Placental pericyte (primary cell): ENCODE data around the gene AIPL1. TPM values are rescaled to one million over a fixed set of nuclear protein-coding genes. Genes with fewer than 3 reads are reported as not detected.

Experiments used
- total RNA-seq: library from RNA; depleted of rRNA; stranded (reverse); fragments of >200 nt; gene quantifications from 2 replicates; pipeline ENCODE4 v1.2.3, GENCODE V29; 2012

The AIPL1 gene, protein sequence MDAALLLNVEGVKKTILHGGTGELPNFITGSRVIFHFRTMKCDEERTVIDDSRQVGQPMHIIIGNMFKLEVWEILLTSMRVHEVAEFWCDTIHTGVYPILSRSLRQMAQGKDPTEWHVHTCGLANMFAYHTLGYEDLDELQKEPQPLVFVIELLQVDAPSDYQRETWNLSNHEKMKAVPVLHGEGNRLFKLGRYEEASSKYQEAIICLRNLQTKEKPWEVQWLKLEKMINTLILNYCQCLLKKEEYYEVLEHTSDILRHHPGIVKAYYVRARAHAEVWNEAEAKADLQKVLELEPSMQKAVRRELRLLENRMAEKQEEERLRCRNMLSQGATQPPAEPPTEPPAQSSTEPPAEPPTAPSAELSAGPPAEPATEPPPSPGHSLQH
- not detected in 2 replicates for total RNA-seq

DNA sequence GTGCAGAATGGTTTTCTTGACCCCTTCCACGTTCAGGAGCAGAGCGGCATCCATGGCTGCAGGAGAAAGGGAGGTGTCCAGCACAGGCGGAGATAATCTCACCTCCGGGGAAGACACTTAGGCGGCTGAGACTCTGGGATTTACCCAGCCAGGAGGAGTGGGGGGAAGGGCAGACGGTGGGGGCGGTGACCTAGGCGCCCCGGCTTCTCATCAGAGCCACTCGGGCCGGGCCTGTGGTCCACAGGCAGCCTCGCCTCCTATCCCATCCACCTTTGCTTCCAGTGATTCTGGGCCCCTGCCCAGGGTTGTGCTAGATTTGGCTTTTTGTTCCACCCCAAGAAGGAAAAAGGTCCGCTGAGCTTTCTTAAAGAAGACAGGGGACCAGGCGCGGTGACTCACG lies at the start of gene AIPL1:
TSS of gene AIPL1 (minus strand) at position 71 of the 400 bp plus-strand sequence. CDS start at position 54, 17 bp downstream.

DNA sequence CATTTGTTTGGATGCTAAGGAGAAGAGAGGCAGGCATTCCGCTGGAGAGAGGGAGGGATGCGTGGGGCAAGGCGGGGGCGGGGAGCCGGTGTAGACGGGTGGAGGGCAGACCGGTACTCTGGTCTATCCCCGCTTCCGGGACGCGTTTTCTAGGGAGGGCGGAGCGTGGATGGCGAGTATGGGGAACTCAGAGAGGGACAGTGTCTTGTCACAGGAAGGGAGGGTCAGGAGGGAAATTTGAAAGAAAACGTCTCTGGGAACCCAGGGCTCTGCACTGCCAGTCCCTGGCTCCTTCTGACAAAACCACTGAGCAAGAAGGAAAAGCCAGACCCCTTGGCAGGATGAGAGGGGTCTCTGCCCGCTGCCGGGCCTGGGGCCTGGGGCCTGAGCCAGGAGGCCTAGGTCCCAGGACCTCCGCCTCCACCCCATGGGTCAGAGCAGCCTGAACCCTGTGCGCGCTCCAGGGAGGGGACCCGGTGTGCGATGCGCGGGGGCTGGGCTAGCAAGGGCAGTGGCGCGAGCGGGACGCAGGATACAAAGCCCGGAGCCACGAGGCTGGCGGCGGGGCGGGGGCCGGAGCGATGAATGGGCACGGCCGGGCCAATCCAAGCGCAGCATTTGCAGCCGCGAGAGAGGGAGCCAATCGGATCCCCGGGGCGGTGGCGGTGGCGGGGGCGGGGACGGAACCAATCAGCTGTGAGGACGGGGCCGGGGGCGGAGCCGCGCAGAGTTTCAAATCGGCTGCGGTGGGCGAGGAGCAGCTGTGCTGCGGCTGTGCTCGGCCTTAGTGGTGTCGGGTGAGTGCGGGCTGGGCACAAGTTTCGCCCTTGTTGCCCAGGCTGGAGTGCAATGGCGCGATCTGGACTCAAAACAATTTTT lies 9.0 kb upstream of the AIPL1 start, which contains the start of gene PIMREG:
TSS of gene PIMREG (plus strand) at position 764 of the 879 bp plus-strand sequence. CDS start 656 bp downstream, outside the sequence.

Other genes with a start within 250 kb of the AIPL1 start
- 0.22 and 24.6 TPM in 2 replicates for gene PIMREG, start 9.3 kb upstream of the AIPL1 start, total RNA-seq
- gene PITPNM3, start 121.4 kb upstream of the AIPL1 start, total RNA-seq: 0.43 and 0.44 TPM in 2 replicates
- gene KIAA0753, start 205.6 kb upstream of the AIPL1 start, total RNA-seq: 17.1 and 17.3 TPM in 2 replicates
- 47.3 and 68.9 TPM in 2 replicates for gene TXNDC17, start 205.9 kb upstream of the AIPL1 start, total RNA-seq
- gene MED31, start 216.5 kb upstream of the AIPL1 start, total RNA-seq: 7.2 and 8.4 TPM in 2 replicates
- 1.1 TPM in 1 of 2 replicates, not detected in the other for gene C17orf100, start 216.6 kb upstream of the AIPL1 start, total RNA-seq